Uterus (tissue), 2 donors: ENCODE results near the gene EVA1C.

Source experiments
- CTCF ChIP-seq, 4 experiments: fragments of 200-600 bp in 2 of 4; fragments of 450-650 bp in 2 of 4; sonication (generic) in 2 of 4; IDR thresholded peaks; one replicate each; pipeline ENCODE4 v1.5.1; 2016 to 2019; ENCODE audit warnings: antibody characterized with exemption in 4 of 4, mild to moderate bottlenecking in 2 of 4, moderate library complexity in 1 of 4
- POLR2A ChIP-seq, 2 donors: fragments of 450-650 bp; IDR thresholded peaks; one replicate each; pipeline ENCODE4 v1.6.1; 2016; ENCODE audit warnings: antibody characterized with exemption in 2 of 2, mild to moderate bottlenecking in 1 of 2, moderate library complexity in 1 of 2

- TF ChIP-seq CTCF (IDR thresholded peaks at IDR 0.05) (no peak), POLR2A (IDR thresholded peaks at IDR 0.05) (no peak)
These were observed 146.6 kb downstream of the EVA1C start for GRCh38 chr21:32559006-32559610.
